NCI-H1092 treated with DMSO at 0.1 percent for 48 hours (cell line): ENCODE measurements around the gene ZNF605.
"Not testable (repeated sequence)": the region's sequence is repeated elsewhere in the genome, so short reads cannot be mapped to it uniquely, and the experiment has no call there.

Experiments used
- DNase-seq: peaks from one replicate; lab custom pipeline; 2025; lab: John Stamatoyannopoulos, UW

Gene ZNF605

DNA sequence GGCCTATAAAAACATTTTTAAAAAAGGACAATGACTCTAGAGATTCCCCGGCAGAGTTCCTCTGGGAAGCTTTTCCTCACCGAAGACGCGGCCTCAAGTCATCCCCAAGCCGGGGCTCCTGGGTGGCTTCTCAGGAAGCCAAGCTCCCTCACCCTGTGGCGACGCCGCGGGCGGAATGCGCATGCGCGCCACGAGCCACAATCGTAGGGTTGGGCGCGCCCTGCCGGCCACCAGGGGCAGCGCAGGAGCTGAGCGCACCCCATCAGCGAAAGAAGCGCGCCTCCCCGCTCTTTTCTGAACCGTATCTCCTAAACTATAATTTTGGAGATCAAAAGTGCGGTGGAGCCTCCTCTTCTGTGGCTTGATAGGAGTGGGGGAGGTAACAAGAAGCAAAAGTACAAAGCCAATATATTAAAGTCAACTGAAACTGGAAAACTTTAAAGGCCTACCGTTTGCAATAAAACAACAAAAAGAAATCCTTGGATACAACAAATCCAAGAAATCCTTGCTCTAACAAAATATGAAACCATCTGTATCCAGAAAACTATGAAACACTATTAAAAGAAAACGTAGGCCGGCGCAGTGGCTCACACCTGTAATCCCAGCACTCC lies 51.3 kb downstream of the ZNF605 start:
- DNase-seq, result peak; percentile 4

DNA sequence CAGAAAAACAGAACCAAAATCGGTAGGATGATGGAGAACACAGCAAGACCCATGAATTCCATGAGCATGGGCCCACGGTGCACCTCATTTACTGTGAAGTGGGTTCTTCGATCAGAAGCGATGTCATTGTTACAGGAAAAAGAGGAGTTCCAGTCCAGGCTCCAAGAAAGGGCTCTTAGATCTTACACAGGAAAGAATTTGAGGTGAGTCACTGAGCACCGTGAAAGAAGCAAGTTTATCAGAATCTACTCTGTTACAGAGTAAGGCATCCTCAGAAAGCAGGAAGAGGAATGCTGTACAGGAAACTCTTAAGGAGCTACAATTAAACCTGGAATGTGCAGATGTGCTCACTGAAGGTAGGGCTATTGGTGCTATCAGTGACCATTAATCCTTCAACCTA lies 57.1 kb downstream of the ZNF605 start:
- DNase-seq, result no peak

DNA sequence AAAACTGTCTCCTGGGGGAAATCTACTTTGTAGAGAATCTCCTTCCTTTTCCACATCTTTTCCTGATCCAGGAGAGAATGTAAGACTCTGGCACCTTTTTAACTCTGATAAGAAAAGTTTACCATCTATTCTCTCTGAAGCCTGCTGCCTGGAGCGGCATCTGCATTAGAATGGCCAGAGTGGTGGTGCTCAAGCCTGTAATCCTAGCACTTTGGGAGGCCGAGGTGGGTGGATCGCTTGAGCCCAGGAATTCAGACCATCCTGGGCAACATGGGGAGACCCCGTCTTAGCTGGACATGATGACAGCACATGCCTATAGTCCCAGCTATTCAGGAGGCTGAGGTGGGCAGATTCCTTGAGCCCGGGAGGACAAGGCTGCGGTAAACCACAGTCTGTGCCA lies 67.3 kb downstream of the ZNF605 start:
- no peak for DNase-seq

DNA sequence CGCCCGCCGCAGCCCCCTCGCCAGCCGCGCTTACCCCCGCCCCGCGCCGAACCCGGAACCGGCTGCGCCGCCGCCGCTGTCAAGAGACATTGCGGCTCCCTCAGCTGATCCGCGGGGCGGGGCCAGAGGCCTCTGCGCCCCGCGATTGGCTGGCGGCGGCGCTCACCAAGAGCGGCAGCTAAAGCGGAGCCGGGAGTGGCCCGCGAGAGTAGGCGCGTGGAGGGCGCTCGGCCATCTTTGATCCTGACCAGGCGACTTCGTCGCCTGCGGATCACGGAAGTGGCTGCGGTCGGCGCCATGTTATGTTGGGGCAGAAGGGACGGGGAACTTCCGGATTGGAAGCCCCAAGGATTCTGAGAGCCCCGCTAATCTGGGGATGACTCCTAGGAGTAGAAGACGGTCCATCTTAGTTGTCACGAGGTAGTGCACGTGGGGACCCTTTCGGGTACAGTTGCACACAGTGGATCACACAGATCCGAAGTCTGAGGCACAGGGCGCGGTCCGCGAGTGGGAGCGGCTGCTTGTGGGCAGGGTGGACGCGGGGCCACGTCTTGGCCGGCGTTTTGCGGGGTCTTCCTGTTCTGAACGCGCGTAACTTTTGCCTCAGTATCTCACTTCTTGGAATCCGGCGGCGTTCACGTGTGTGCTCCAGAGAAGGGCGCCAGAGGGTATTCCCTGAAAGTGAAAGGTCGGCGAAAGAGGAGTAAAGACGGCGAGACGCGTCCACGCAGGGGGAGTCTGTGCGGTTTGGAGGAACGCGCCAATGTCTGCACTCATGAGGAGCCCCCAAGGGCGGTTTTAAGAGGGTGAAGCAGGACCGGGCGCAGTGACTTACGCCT lies 68.4 kb downstream of the ZNF605 start, which contains the start of gene CHFR:
TSS of gene CHFR (minus strand) at position 93 of the 839 bp plus-strand sequence. CDS start 277 bp downstream, outside the sequence.
- peak; percentile 96 for DNase-seq

DNA sequence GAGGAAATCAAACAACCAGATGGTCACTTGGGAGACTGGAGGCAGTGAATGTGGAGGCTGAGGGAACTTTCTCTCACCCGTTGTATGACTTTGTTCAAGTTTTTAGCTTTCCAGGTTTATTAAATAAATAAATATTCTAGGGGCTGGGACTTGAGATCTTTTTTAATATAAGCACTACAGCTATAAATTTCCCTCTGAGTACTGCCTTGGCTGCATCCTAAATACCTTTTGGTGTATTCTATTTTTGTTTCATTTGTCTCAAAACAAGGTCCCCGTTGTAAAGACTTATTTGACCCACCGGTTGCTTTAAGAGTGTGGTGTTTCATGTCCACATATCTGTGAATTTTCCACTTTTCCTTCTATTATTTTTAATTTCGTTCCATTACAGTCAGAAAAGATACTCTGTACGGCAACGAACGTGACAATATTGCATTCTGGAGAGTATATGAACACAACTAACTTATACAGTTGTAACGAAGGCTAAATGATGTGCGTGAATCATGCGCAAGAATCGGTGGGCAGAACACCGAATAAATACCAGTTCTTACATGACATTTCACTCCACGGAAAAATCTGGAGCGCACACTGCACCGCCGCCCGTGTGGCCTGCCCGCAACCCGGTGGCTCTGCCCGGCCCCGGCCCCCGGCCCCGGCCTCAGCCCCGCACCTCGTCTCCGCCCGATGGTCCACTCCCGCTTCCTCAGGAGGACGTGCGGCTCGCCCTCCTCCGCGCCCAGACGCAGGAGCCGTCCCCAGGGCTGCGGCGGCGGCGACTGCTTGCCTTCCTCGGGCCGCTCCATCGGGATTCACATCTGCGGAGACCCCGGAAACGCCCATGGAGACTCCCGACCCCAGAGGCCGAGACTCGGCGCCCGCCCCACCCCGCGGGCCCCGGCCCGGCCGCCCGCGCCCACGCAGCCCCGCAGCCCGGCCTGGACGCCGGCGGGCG lies 69.3 kb downstream of the ZNF605 start:
- DNase-seq, result no peak

DNA sequence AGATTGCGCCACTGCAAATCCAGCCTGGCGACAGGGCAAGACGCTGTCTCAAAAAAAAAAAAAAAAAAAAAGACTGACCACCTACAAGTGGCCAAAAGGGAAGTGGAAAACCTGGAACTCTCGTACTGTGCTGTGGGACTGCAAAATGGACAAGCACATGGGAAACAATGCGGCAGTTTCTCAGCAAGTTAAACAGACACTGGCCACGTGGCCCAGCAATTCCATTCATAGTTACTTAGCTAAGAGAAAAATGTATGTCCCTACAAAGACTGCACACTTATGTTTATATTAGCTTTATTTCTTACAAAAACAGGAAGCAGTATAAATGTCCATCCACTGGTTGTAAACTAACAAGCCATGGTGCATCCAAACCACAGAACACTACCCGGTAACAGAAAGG lies 74.3 kb downstream of the ZNF605 start:
- DNase-seq, result no peak

DNA sequence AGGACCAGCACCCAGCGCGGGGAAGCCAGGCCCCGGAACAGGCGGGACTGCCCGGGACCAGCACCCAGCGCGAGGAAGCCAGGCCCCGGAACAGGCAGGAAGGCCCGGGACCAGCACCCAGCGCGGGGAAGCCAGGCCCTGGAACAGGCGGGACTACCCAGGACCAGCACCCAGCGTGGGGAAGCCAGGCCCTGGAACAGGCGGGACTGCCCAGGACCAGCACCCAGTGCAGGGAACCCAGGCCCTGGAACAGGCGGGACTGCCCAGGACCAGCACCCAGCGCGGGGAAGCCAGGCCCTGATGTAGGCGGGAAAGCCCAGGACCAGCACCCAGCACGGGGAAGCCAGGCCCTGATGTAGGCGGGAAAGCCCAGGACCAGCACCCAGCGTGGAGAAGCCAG lies 81.5 kb downstream of the ZNF605 start:
- DNase-seq, result not testable (repeated sequence)

DNA sequence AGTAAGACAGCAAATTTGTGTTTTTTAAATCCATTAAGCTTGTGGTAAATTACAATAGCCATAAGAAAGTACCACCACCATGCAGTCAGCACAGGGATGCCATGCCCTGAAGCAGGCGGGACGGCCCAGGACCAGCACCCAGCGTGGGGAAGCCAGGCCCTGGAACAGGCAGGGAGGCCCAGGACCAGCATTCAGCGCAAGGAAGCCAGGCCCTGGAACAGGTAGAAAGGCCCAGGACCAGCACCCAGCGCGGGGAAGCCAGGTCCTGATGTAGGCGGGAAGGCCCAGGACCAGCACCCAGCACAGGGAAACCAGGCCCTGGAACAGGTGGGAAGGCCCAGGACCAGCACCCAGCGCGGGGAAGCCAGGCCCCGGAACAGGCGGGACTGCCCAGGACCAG lies 81.9 kb downstream of the ZNF605 start:
- DNase-seq, result no peak

DNA sequence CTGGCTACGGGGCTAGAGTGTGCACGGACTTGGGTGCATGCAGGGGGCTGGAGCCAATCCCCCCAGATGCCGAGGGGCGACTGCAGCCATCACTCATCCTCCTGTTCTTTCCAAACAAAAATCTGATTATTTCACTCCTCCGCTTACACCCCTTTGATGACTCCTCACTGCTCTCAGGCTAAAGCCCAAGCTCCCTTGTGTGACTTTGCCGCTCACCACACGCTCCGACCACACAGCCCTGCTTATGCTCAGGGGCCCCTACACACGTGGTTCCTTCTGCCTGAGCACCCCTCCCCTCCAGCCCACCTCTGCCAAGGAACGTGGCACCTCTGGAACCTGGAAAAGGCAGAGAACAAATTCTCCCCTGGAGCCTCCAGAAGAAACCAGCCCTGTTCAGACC lies 82.4 kb downstream of the ZNF605 start:
- no peak for DNase-seq

DNA sequence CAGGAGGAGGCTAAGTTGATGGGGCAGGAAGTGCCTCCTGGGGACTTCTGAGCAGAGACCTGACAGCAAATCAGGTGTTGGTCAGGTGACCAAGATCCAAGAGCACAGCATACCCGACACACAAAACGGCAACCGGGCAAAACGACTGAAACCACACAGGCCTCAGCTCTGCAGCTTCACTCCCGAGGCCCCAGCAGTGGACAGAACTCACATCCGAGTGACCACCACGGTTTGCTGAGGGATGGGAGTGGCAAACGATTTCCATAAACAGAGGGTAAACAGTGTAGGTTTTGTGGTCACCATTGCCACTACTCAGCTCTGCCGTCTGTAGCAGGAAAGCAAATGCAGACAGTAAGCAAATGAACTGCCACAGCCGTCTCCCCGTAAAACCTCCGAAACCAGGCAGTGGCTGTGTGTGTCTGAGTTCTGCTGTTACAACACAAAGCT lies 83.1 kb downstream of the ZNF605 start:
- no peak for DNase-seq

DNA sequence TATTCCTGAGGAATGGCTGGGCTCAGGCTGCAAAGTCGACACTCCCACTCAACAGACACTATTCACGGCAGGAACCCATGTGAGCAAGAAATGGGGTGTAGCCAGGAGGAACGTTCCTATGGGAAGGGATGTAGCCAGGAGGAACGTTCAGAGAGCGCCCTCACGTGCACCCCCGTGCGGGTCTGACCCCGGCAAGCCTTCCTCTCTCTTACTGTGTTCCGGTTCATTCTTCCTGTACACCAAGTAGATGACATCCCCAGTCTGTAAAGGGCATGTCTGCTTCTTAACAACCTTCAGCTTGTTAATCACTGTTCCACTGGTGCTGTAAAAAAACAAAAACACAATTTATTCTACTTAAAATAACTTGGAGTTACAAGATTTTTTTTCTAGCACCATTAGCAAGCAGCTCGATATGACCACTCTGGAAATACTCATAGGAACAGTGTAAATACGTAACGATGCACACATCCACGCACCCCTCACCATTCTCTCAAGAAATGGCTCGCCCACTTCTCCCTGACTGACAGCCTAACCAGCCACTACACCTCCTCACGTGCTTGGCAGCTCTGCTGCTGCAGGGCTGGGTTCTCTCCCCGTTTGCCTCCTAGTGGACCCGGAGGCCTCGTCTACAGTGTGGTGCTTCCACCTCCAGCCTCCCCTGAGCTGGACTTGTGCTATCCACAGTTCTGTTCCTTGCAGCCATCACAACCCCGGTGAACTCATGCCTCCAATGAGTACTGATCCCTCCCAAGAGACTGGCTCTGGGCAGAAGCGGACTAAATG lies 83.8 kb downstream of the ZNF605 start:
- no peak for DNase-seq

DNA sequence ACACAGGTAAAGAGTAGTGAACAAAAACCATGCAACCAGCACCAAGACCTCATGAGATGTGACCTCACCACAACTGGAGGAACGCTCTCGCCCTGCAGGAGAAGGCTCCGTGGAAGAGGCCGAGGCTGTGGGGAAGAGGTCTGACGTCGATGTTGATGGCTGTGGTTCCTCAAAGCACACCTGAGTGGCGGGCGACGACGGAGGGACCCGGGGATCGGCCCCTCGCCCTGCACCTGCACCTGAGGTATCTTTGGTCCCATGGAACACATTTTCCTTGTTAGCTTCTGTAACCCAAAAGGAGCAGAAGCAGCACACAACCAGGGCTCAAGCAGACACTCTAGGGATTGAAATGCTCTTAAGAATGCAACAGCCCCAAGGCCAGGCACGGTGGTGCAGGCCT lies 86.6 kb downstream of the ZNF605 start:
- no peak for DNase-seq
